ENCODE data around the gene AUTS2. TPM values are rescaled to one million over a fixed set of nuclear protein-coding genes. Genes with fewer than 3 reads are reported as not detected.

The AUTS2 gene
- total RNA-seq, 1 experiment from 2014 or later, result 50.0 TPM

- H3K4me1 Mint-ChIP-seq, result peaks cover 17% of the 10 kb centered on the region
- H3K4me3 Mint-ChIP-seq, result no peak overlapping the region
- H3K27ac Mint-ChIP-seq, result no peak overlapping the region
- ATAC-seq (no peak), DNase-seq (ENCODE audit: low spot score) (no peak)
- TF ChIP-seq CTCF (IDR thresholded peaks at IDR 0.05), result no peak
- TF ChIP-seq, protein P1, sequence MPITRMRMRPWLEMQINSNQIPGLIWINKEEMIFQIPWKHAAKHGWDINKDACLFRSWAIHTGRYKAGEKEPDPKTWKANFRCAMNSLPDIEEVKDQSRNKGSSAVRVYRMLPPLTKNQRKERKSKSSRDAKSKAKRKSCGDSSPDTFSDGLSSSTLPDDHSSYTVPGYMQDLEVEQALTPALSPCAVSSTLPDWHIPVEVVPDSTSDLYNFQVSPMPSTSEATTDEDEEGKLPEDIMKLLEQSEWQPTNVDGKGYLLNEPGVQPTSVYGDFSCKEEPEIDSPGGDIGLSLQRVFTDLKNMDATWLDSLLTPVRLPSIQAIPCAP (CRISPR knock-in tag; IDR thresholded peaks at IDR 0.05), result no peak
- no peak for TF ChIP-seq ESRRA (CRISPR knock-in tag; IDR thresholded peaks at IDR 0.05; ENCODE audit: borderline replicate concordance)
- no peak for TF ChIP-seq ZNF423 (CRISPR knock-in tag; IDR thresholded peaks at IDR 0.05)
- TF ChIP-seq, protein P2, sequence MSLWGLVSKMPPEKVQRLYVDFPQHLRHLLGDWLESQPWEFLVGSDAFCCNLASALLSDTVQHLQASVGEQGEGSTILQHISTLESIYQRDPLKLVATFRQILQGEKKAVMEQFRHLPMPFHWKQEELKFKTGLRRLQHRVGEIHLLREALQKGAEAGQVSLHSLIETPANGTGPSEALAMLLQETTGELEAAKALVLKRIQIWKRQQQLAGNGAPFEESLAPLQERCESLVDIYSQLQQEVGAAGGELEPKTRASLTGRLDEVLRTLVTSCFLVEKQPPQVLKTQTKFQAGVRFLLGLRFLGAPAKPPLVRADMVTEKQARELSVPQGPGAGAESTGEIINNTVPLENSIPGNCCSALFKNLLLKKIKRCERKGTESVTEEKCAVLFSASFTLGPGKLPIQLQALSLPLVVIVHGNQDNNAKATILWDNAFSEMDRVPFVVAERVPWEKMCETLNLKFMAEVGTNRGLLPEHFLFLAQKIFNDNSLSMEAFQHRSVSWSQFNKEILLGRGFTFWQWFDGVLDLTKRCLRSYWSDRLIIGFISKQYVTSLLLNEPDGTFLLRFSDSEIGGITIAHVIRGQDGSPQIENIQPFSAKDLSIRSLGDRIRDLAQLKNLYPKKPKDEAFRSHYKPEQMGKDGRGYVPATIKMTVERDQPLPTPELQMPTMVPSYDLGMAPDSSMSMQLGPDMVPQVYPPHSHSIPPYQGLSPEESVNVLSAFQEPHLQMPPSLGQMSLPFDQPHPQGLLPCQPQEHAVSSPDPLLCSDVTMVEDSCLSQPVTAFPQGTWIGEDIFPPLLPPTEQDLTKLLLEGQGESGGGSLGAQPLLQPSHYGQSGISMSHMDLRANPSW (CRISPR knock-in tag; conservative IDR thresholded peaks at IDR 0.05; ENCODE audit: low read depth), result no peak
- TF ChIP-seq, protein P3, sequence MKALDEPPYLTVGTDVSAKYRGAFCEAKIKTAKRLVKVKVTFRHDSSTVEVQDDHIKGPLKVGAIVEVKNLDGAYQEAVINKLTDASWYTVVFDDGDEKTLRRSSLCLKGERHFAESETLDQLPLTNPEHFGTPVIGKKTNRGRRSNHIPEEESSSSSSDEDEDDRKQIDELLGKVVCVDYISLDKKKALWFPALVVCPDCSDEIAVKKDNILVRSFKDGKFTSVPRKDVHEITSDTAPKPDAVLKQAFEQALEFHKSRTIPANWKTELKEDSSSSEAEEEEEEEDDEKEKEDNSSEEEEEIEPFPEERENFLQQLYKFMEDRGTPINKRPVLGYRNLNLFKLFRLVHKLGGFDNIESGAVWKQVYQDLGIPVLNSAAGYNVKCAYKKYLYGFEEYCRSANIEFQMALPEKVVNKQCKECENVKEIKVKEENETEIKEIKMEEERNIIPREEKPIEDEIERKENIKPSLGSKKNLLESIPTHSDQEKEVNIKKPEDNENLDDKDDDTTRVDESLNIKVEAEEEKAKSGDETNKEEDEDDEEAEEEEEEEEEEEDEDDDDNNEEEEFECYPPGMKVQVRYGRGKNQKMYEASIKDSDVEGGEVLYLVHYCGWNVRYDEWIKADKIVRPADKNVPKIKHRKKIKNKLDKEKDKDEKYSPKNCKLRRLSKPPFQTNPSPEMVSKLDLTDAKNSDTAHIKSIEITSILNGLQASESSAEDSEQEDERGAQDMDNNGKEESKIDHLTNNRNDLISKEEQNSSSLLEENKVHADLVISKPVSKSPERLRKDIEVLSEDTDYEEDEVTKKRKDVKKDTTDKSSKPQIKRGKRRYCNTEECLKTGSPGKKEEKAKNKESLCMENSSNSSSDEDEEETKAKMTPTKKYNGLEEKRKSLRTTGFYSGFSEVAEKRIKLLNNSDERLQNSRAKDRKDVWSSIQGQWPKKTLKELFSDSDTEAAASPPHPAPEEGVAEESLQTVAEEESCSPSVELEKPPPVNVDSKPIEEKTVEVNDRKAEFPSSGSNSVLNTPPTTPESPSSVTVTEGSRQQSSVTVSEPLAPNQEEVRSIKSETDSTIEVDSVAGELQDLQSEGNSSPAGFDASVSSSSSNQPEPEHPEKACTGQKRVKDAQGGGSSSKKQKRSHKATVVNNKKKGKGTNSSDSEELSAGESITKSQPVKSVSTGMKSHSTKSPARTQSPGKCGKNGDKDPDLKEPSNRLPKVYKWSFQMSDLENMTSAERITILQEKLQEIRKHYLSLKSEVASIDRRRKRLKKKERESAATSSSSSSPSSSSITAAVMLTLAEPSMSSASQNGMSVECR (CRISPR knock-in tag; IDR thresholded peaks at IDR 0.05; ENCODE audit: borderline replicate concordance), result no peak
- TF ChIP-seq ZNF416 (CRISPR knock-in tag; IDR thresholded peaks at IDR 0.05), result no peak
- no peak for TF ChIP-seq SMAD3 (CRISPR knock-in tag; IDR thresholded peaks at IDR 0.05; ENCODE audit: borderline replicate concordance)
- TF ChIP-seq ELF4 (CRISPR knock-in tag; IDR thresholded peaks at IDR 0.05; ENCODE audit: low read depth), result no peak
- no peak for TF ChIP-seq RELA (CRISPR knock-in tag; IDR thresholded peaks at IDR 0.05; ENCODE audit: borderline replicate concordance)
- TF ChIP-seq NFE2L1 (CRISPR knock-in tag; IDR thresholded peaks at IDR 0.05), result no peak
- H3K36me3 Mint-ChIP-seq, result no peaks in the 10 kb centered on the region
- CTCF ChIA-PET, result no interaction called here
- H3K9me3 Mint-ChIP-seq, result no peaks in the 10 kb centered on the region
- POLR2A ChIA-PET, result no interaction called here
- no peaks in the 10 kb centered on the region; the same call in none of the 2 replicates for H3K27me3 Mint-ChIP-seq (ENCODE audit: low read depth)
These were observed 1072.0 kb downstream of the AUTS2 start for GRCh38 chr7:70670288-70670687.

DNA sequence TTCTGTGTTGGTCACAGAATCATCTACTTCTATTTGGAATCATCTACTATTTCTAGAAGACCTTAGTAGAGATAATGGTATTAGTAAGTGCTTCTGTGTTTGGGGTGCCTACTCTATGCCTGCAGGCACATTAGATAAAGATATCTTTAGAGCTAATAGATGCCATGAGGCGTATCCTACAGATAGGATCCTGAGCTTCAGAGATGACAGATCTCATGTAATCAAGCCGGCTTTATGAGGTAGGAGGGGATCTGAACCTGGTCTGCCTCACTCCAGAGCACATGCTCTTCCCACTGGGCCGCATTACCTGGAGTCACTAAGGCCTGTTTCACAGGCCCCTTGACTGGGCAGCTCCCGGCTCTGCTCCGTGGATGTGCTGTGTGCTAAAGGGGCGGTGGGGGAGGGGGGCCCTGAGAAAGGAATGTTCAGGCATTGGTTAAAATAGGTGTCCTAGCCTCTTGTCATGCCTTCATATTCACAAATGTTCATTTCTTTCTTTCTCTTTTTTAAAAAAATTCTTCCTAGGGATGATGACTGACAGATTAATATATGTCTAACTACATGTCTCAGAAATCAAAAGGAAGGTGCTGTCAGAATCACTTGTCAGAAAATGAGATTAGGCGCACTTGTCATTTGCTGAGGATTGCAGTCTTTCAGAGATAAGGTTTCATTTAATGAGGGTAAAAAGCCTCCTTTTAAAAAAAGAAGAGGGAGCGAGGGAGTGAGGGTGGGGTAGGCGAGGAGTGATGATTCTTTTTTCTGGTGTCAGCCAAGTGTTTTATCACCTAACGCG lies 1075.7 kb downstream of the AUTS2 start:
- no peaks in the 10 kb centered on the region for H3K36me3 Mint-ChIP-seq
- TF ChIP-seq ZNF138 (CRISPR knock-in tag; conservative IDR thresholded peaks at IDR 0.05), result no peak
- H3K9me3 Mint-ChIP-seq, result no peaks in the 10 kb centered on the region
- ChIA-PET CTCF (interaction anchor here (1.3 kb wide), 1 partner anchor 25 kb away, joined by 4 read pairs; no protein-coding TSS in a partner anchor), POLR2A (interaction anchor here (0.5 to 0.7 kb wide), 2 partner anchors 47 to 834 kb away, joined by 3 read pairs; no protein-coding TSS in a partner anchor)
- DNase-seq (ENCODE audit: low spot score) (no peak), ATAC-seq (no peak)
- H3K4me1 Mint-ChIP-seq, result peaks cover 12% of the 10 kb centered on the region
- H3K4me3 Mint-ChIP-seq, result no peak overlapping the region
- H3K27me3 Mint-ChIP-seq (ENCODE audit: low read depth), result peaks cover 25% of the 10 kb centered on the region
- H3K27ac Mint-ChIP-seq, result no peak overlapping the region
